Type B pancreatic cell (in vitro differentiated cells): ENCODE data around the gene PDGFB. TPM values are rescaled to one million over a fixed set of nuclear protein-coding genes. Genes with fewer than 3 reads are reported as not detected.

Source experiments
- DNase-seq: peaks from one replicate; pipeline ENCODE4 v3.0.0; 2021; ENCODE audit warnings: mixed read lengths; ENCODE audit not compliant: unreplicated experiment; ENCODE audit errors: extremely low spot score
- H3K27ac Mint-ChIP-seq: 2 replicates; pipeline ENCODE4 v1.8.0; 2021; ENCODE audit warnings: mild to moderate bottlenecking, mixed read lengths
- H3K27me3 Mint-ChIP-seq: 2 replicates; pipeline ENCODE4 v1.8.0; 2021; ENCODE audit warnings: mixed read lengths
- H3K36me3 Mint-ChIP-seq: 2 replicates; pipeline ENCODE4 v1.8.0; 2021; ENCODE audit warnings: mixed read lengths
- H3K4me1 Mint-ChIP-seq: one replicate; pipeline ENCODE4 v1.8.0; 2021; ENCODE audit warnings: mixed read lengths; ENCODE audit not compliant: unreplicated experiment
- H3K4me3 Mint-ChIP-seq: 2 replicates; pipeline ENCODE4 v1.8.0; 2021; ENCODE audit warnings: mild to moderate bottlenecking, mixed read lengths
- H3K9me3 Mint-ChIP-seq: 2 replicates; pipeline ENCODE4 v1.8.0; 2021; ENCODE audit warnings: mixed read lengths
- total RNA-seq: library from RNA; stranded (reverse); gene quantifications from 2 replicates; pipeline ENCODE4 v1.2.1, GENCODE V29; 2021; ENCODE audit warnings: low replicate concordance
- TF ChIP-seq, protein P1 (sequence below): fragments of 200-600 bp; sonication (generic); conservative IDR thresholded peaks from 2 replicates; pipeline ENCODE4 v1.5.0; 2021; ENCODE audit warnings: antibody characterized with exemption, mild to moderate bottlenecking

PDGFB gene
- total RNA-seq, 1 donor from 2014 or later: 2.9 TPM

DNA sequence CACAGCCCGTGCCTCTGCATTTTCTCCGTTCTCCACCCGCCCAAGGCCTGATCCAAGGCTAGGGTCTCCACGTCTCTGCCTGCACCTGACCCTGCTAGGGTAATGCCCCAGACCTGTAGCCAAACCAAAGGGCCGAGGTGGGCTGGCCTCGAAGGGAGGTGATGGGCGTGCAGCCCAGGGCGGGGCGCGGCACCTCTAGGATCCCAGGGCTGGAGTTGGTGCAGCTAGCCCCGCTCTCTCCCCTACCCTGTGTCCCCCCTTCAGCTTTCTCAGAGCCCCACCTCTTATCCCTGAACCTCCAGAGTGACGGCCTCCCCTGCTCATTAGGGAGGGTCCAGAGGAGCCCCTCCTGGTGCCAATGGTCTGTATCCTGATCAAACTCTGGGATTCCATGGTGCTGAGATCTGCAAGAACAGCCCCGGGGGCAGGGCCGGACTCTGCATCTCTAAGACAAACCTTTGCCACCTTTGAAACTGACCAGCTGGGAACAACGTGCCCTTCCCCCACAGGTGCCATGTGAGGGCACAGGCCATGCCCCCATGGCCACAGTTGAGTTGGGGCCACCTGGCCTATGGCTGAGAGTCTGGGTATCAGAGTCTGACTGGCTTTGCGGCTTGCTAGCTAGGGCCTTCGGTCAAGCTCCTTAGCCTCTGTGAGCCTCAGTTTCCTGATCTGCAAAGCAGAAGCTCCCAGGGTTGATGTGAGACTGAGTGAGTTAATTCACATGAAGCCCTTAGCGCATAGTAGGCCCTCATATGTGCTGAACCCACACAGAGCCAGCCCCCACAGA lies 69.2 kb downstream of the PDGFB start:
- no peaks in the 10 kb centered on the region for H3K9me3 Mint-ChIP-seq
- no peak overlapping the region for H3K4me3 Mint-ChIP-seq
- no peak for DNase-seq
- no peaks in the 10 kb centered on the region for H3K27me3 Mint-ChIP-seq
- H3K4me1 Mint-ChIP-seq: peaks cover 40% of the 10 kb centered on the region
- TF ChIP-seq, protein P1, sequence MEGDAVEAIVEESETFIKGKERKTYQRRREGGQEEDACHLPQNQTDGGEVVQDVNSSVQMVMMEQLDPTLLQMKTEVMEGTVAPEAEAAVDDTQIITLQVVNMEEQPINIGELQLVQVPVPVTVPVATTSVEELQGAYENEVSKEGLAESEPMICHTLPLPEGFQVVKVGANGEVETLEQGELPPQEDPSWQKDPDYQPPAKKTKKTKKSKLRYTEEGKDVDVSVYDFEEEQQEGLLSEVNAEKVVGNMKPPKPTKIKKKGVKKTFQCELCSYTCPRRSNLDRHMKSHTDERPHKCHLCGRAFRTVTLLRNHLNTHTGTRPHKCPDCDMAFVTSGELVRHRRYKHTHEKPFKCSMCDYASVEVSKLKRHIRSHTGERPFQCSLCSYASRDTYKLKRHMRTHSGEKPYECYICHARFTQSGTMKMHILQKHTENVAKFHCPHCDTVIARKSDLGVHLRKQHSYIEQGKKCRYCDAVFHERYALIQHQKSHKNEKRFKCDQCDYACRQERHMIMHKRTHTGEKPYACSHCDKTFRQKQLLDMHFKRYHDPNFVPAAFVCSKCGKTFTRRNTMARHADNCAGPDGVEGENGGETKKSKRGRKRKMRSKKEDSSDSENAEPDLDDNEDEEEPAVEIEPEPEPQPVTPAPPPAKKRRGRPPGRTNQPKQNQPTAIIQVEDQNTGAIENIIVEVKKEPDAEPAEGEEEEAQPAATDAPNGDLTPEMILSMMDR: no peak
- no peaks in the 10 kb centered on the region for H3K36me3 Mint-ChIP-seq
- no peak overlapping the region for H3K27ac Mint-ChIP-seq

DNA sequence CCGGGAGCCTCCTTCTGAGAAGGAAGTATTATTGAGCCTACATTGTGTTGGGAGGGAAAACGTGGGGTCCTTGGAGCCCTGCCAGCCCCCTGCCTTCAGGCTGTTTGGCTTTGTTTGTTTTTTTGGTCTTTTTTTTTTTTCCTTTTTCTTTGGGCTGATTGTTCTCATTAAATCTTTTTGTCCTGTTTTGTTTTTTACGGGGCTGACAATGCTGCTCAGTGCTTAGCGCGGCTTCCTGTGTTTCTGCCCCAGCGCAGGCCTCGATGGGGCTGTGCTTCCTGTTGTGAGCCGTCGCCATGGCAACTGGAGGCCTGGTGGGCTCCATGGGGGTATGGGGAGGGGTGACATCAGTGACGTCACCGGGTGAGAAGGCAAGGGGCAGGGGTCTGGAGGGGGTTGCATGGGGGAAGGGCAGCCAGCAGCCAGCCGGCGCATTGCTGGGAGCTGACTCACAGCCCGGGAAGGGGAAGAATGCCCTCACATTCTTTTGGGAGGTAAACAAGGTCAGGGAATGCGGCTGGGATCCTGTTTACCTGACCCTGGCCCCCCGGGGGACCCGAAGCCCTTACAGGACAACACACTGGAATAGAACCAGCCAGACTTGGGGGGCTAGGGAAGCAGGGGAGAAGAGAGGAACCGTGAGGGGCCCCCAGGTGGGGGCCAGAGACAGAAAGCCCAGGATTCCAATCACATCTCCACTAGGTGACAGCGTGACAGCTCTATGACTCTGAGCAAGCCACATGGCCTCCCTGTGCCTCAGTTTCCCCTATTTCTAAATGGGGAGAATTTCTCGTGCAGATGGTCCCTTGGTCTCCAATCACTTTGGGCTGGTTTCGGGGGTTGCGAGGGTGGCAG lies 70.1 kb downstream of the PDGFB start:
- H3K9me3 Mint-ChIP-seq: no peaks in the 10 kb centered on the region
- H3K4me3 Mint-ChIP-seq: peak overlapping the region; percentile 73
- peak overlapping the region; percentile 91 for H3K27ac Mint-ChIP-seq
- no peaks in the 10 kb centered on the region for H3K36me3 Mint-ChIP-seq
- TF ChIP-seq, protein P1: no peak
- H3K4me1 Mint-ChIP-seq: peaks cover 39% of the 10 kb centered on the region
- H3K27me3 Mint-ChIP-seq: peaks cover 4% of the 10 kb centered on the region
- DNase-seq: peak; percentile 86

DNA sequence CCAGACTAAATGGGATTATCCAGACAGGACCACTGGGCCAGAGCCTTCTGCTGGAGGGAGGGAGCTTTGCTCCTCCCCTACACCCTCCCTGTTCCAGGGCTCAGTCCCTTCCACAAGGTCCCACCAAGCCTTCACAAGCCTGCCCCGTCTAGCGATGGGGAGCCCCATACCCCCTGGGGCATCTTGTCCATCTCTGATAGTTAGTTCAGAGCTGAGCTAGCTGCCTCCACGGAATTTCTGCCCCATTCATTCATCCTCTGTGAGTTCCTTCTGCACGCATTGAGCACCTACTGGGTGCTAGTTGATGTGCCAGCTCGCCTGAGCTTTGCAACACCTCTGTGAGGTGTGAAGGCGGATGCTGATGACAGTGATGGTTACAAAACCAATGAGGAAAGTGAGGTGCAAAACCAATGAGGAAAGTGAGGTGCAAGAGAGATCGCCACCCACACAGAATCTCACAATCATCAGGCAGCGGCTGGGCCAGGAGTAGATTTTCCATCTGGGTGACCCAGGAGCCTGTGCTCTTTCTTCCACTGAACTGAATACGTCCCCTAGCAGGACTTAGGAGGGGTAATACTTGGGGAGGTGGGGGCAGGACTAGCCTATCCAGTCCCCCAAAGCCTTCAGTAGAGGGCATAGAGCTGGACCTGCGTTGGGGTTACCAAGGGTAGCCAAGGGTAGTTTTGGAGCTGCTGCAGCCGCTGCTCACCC lies 70.8 kb downstream of the PDGFB start:
- peaks cover 6% of the 10 kb centered on the region for H3K27me3 Mint-ChIP-seq
- DNase-seq: no peak
- H3K4me1 Mint-ChIP-seq: peaks cover 31% of the 10 kb centered on the region
- TF ChIP-seq, protein P1: no peak
- H3K27ac Mint-ChIP-seq: peak overlapping the region; percentile 91
- H3K9me3 Mint-ChIP-seq: no peaks in the 10 kb centered on the region
- no peaks in the 10 kb centered on the region for H3K36me3 Mint-ChIP-seq
- peak overlapping the region; percentile 43 for H3K4me3 Mint-ChIP-seq

Other genes with a start within 250 kb of the PDGFB start
- 26.0 and 55.3 TPM in 2 replicates for gene APOBEC3C, start 230.7 kb downstream of the PDGFB start, total RNA-seq
- 3.9 and 6.9 TPM in 2 replicates for gene APOBEC3D, start 223.9 kb downstream of the PDGFB start, total RNA-seq
- 14.9 and 18.9 TPM in 2 replicates for gene APOBEC3F, start 204.1 kb downstream of the PDGFB start, total RNA-seq
- gene APOBEC3G, start 167.7 kb downstream of the PDGFB start, total RNA-seq: 5.6 and 8.0 TPM in 2 replicates
- 0.63 and 1.1 TPM in 2 replicates for gene APOBEC3H, start 147.7 kb downstream of the PDGFB start, total RNA-seq
- gene CBX7, start 92.3 kb downstream of the PDGFB start, total RNA-seq: 4.8 and 5.0 TPM in 2 replicates
- 2,337 and 2,431 TPM in 2 replicates for gene RPL3, start 74.6 kb upstream of the PDGFB start, total RNA-seq
- gene SYNGR1, start 105.0 kb upstream of the PDGFB start, total RNA-seq: 41.4 and 47.9 TPM in 2 replicates
- gene TAB1, start 154.8 kb upstream of the PDGFB start, total RNA-seq: 26.0 and 31.0 TPM in 2 replicates
- gene MGAT3, start 212.0 kb upstream of the PDGFB start, total RNA-seq: 47.0 and 115 TPM in 2 replicates